ENCODE measurements around the gene CHMP1B. TPM values are rescaled to one million over a fixed set of nuclear protein-coding genes. Genes with fewer than 3 reads are reported as not detected.

CHMP1B gene
- total RNA-seq, 4 donors from 2014 or later: 53.9 to 123 (median 80.4) TPM

Other genes with a start within 250 kb of the CHMP1B start
- gene SLC35G4, start 241.8 kb upstream of the CHMP1B start, total RNA-seq: not detected
- gene GNAL, start 162.1 kb upstream of the CHMP1B start, total RNA-seq: 10 to 100 TPM in 3 of 4 donors, 1 to 10 TPM in 1; 8.7 to 17.2 (median 15.0) TPM
- gene MPPE1, start 56.9 kb downstream of the CHMP1B start, total RNA-seq: 10 to 100 TPM; 28.2 to 84.2 (median 40.3) TPM
- 100 to 1,000 TPM; 234 to 396 (median 363) TPM for gene IMPA2, start 130.1 kb downstream of the CHMP1B start, total RNA-seq
- 1 to 10 TPM in 1 of 4 donors, under 1 TPM in 1, not detected in 2; 0.16 to 1.2 TPM for gene ANKRD62, start 242.4 kb downstream of the CHMP1B start, total RNA-seq